Measurements from ENCODE around the gene UNKL. TPM values are rescaled to one million over a fixed set of nuclear protein-coding genes. Genes with fewer than 3 reads are reported as not detected.

UNKL gene
- total and polyA plus RNA-seq, 4 donors = 7.9 to 31.2 (median 16.9) TPM

DNA sequence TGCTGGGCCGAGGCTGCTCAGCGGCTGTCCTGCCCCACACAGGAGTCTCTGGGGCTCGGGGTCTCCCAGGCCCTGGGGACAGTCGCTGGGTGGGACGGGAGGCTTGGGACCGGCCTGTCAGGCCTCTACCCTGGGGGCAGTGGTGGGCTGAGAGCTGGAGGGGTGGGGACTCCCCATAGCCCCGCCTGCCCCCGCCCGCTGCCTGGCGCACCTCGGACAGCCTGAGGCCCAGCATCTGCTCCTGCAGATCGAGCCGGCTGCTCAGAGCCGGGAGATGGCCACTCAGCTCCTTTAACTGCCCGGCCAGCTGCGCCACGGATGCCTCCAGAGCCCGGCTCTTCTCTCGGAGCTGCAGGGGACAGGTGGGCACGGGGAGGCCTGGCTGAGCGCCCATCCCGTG, 23.1 kb upstream of the UNKL start:
- 87 to 95% methylated on average over 22 of the region's 22 CpGs for WGBS, 2 donors
- Histone ChIP-seq H3K4me1 (ENCODE audit: control insufficient read depth in 5 of 5, insufficient read depth in 5 of 5, low read length in 5 of 5) (peaks cover 0 to 16% (median 0%) of the 10 kb centered on the region in 5 donors), H3K9me3 (ENCODE audit: control insufficient read depth in 4 of 4, insufficient read depth in 3 of 4, low read length in 3 of 4) (no peaks in the 10 kb centered on the region), H3K27me3 (ENCODE audit: control insufficient read depth in 3 of 3, insufficient read depth in 3 of 3, low read length in 2 of 3) (no peaks in the 10 kb centered on the region), H3K36me3 (ENCODE audit: control insufficient read depth in 4 of 4, insufficient read depth in 4 of 4, low read length in 4 of 4) (no peaks in the 10 kb centered on the region), H3K9ac (ENCODE audit: insufficient read depth in 1 of 2, low read length in 2 of 2) (no peak overlapping the region), H3K27ac (ENCODE audit: low read depth in 1 of 2, low read length in 1 of 2) (no peak overlapping the region), H3K4me3 (no peak overlapping the region)
- ATAC-seq (ENCODE audit: insufficient read depth, low FRiP score) = no peak
- TF ChIP-seq, protein P1, sequence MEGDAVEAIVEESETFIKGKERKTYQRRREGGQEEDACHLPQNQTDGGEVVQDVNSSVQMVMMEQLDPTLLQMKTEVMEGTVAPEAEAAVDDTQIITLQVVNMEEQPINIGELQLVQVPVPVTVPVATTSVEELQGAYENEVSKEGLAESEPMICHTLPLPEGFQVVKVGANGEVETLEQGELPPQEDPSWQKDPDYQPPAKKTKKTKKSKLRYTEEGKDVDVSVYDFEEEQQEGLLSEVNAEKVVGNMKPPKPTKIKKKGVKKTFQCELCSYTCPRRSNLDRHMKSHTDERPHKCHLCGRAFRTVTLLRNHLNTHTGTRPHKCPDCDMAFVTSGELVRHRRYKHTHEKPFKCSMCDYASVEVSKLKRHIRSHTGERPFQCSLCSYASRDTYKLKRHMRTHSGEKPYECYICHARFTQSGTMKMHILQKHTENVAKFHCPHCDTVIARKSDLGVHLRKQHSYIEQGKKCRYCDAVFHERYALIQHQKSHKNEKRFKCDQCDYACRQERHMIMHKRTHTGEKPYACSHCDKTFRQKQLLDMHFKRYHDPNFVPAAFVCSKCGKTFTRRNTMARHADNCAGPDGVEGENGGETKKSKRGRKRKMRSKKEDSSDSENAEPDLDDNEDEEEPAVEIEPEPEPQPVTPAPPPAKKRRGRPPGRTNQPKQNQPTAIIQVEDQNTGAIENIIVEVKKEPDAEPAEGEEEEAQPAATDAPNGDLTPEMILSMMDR (IDR thresholded peaks at IDR 0.05; ENCODE audit: control extremely low read depth, extremely low read depth) = no peak
- DNase-seq = no peak

DNA sequence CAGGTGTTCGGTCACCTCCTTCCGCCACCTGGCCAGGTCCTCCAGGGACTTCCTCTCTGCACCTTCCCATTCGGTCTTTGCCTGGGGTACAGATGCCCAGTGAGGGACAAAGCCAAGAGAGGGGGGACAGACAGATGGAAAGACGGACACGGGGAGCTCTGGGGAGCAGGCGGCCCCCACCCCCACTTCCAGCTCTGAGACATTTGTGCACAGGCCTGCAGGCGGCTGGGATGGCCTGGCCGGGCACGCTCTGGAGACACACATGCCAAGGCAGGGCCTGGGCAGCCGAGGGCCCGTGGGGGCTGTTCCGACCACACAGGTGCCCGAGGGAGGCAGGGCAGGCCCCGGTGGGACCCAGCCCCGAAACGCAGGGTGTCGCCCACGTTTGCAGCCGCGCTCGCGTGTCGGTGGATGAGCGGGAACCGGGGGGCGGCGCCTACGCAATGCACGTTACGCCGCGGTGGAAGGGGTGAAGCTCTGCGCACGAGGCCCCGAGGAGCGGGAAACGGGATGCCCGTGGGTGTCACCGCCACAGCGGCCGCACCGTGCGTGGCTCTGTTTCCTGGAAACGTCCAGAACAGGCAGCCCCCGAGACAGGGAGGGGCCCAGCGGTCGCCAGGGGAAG, 22.3 kb upstream of the UNKL start:
- DNase-seq (peak in 1 of 3 donors; percentile 9), ATAC-seq (ENCODE audit: insufficient read depth, low FRiP score) (no peak)
- no peaks in the 10 kb centered on the region for H3K27me3 ChIP-seq (ENCODE audit: control insufficient read depth in 3 of 3, insufficient read depth in 3 of 3, low read length in 2 of 3)
- WGBS, 2 donors = 89% methylated on average over 43 to 47 of the region's 47 CpGs
- H3K27ac ChIP-seq (ENCODE audit: low read depth in 1 of 2, low read length in 1 of 2) = no peak overlapping the region
- TF ChIP-seq, protein P1 (IDR thresholded peaks at IDR 0.05; ENCODE audit: control extremely low read depth, extremely low read depth) = no peak
- H3K4me1 ChIP-seq (ENCODE audit: control insufficient read depth in 5 of 5, insufficient read depth in 5 of 5, low read length in 5 of 5) = peaks cover 0 to 18% (median 0%) of the 10 kb centered on the region in 5 donors
- H3K9me3 ChIP-seq (ENCODE audit: control insufficient read depth in 4 of 4, insufficient read depth in 3 of 4, low read length in 3 of 4) = no peaks in the 10 kb centered on the region
- no peak overlapping the region for H3K4me3 ChIP-seq
- no peaks in the 10 kb centered on the region for H3K36me3 ChIP-seq (ENCODE audit: control insufficient read depth in 4 of 4, insufficient read depth in 4 of 4, low read length in 4 of 4)
- H3K9ac ChIP-seq (ENCODE audit: insufficient read depth in 1 of 2, low read length in 2 of 2) = no peak overlapping the region

DNA sequence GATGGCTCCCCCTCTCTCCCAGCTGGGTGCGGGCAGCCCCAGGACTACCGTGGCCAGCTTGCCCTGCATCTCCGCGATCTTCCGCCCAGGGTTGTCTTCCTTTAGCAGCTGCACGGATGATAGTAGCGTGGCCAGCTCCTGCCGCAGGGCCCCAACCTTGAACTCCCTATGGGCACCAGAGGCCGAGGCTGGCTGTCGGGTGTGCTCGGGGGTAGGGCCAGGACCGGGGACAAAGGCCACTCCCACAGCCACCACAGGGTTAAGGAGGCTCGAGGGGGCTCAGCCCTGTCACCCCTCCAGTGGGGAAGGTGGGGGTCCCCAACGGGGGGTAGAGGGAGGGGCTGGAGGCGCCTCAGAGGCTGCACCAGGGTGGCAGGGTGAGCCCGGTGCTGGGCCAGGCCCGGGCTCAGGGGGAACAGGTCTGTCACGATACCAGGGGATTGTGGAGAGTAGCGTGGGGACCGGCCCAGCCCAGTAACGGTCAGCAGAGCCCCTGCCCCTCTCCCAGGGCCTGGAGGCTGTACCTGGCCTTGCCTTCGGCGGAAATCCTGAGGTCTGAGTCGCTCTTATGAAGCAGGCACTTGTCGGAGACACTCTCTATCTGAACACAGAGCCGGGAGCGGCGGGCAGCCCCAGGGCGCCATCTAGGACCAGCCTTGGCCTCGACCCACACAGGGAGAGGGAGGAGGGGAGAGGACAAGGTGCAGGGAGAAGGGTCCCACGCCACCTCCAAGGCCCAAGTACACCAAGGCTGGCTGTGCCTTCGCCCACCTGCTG, 21.6 kb upstream of the UNKL start:
- H3K4me3 ChIP-seq = no peak overlapping the region
- DNase-seq = peak in 1 of 3 donors; percentile 11
- H3K36me3 ChIP-seq (ENCODE audit: control insufficient read depth in 4 of 4, insufficient read depth in 4 of 4, low read length in 4 of 4) = no peaks in the 10 kb centered on the region
- peaks cover 0 to 18% (median 0%) of the 10 kb centered on the region in 5 donors for H3K4me1 ChIP-seq (ENCODE audit: control insufficient read depth in 5 of 5, insufficient read depth in 5 of 5, low read length in 5 of 5)
- H3K27me3 ChIP-seq (ENCODE audit: control insufficient read depth in 3 of 3, insufficient read depth in 3 of 3, low read length in 2 of 3) = no peaks in the 10 kb centered on the region
- TF ChIP-seq, protein P1 (IDR thresholded peaks at IDR 0.05; ENCODE audit: control extremely low read depth, extremely low read depth) = no peak
- no peak overlapping the region for H3K9ac ChIP-seq (ENCODE audit: insufficient read depth in 1 of 2, low read length in 2 of 2)
- ATAC-seq (ENCODE audit: insufficient read depth, low FRiP score) = no peak
- WGBS, 2 donors = 78 to 94% methylated on average over 31 to 32 of the region's 32 CpGs
- H3K27ac ChIP-seq (ENCODE audit: low read depth in 1 of 2, low read length in 1 of 2) = no peak overlapping the region
- no peaks in the 10 kb centered on the region for H3K9me3 ChIP-seq (ENCODE audit: control insufficient read depth in 4 of 4, insufficient read depth in 3 of 4, low read length in 3 of 4)
